Gastrocnemius medialis (tissue), 4 donors: ENCODE measurements around the gene SAMD4B. TPM values are rescaled to one million over a fixed set of nuclear protein-coding genes. Genes with fewer than 3 reads are reported as not detected.
A peak's percentile ranks its signal among the peaks of the same experiment; 100 is the strongest.

Experiments
- ATAC-seq, 2 donors: fragments of 150-250 bp; one replicate each; pipeline ENCODE4 v1.9.1; 2016
- DNase-seq, 2 donors: peaks; one replicate each; pipeline ENCODE4 v3.0.0-alpha.2; 2019
- H3K27ac ChIP-seq, 4 donors: fragments of 200-600 bp; sonication (generic); 1 replicate in 1 of 4; 2 replicates in 3 of 4; pipeline ENCODE4 v1.5.1; 2016 to 2018; ENCODE audit warnings: mild to moderate bottlenecking in 2 of 4, moderate library complexity in 1 of 4
- H3K27me3 ChIP-seq, 3 donors: fragments of 200-600 bp; sonication (generic) in 2 of 3; 1 replicate in 1 of 3; 2 replicates in 2 of 3; pipeline versions ENCODE4 v1.5.1 to v1.6.0; 2016 to 2019; ENCODE audit warnings: mild to moderate bottlenecking in 1 of 3, moderate library complexity in 1 of 3
- H3K36me3 ChIP-seq, 2 donors: fragments of 200-600 bp; sonication (generic) in 1 of 2; one replicate each; pipeline ENCODE4 v1.5.1; 2017 to 2018
- H3K4me1 ChIP-seq, 2 donors: fragments of 200-600 bp; sonication (generic) in 1 of 2; one replicate each; pipeline ENCODE4 v1.5.1; 2016 to 2017; ENCODE audit warnings: mild to moderate bottlenecking in 2 of 2
- H3K4me3 ChIP-seq, 4 donors: fragments of 200-600 bp; sonication (generic) in 3 of 4; 1 replicate in 1 of 4; 2 replicates in 3 of 4; pipeline ENCODE4 v1.5.1; 2016 to 2019; ENCODE audit warnings: mild to moderate bottlenecking in 2 of 4
- H3K9me3 ChIP-seq, 3 donors: fragments of 200-600 bp; sonication (generic) in 2 of 3; 1 replicate in 1 of 3; 2 replicates in 2 of 3; pipeline ENCODE4 v1.5.1; 2016 to 2019
- CTCF ChIP-seq, 5 experiments: fragments of 450-650 bp in 3 of 5; fragments of 200-600 bp in 2 of 5; sonication (generic) in 2 of 5; IDR thresholded peaks in 4 of 5; conservative IDR thresholded peaks in 1 of 5; 1 replicate in 4 of 5; 2 replicates in 1 of 5; pipeline ENCODE4 v1.5.1; 2016 to 2019; ENCODE audit warnings: antibody characterized with exemption in 5 of 5, mild to moderate bottlenecking in 3 of 5, moderate library complexity in 3 of 5
- POLR2A ChIP-seq, 2 donors: fragments of 450-650 bp; IDR thresholded peaks; one replicate each; pipeline ENCODE4 v1.6.1; 2017; ENCODE audit warnings: antibody characterized with exemption in 2 of 2, mild to moderate bottlenecking in 2 of 2, moderate library complexity in 2 of 2
- in situ Hi-C, 4 donors: fragments of 200-750 bp; cut with MboI; loops; one replicate each; pipeline versions ENCODE4 v1.15.0 to v1.8.0; 2017; ENCODE audit warnings: low sequenced_read_pairs in 4 of 4
- intact Hi-C: fragments of 100-400 bp; cut with DNase I; formaldehyde crosslinking; loops from one replicate; pipeline ENCODE4 v1.15.1; 2023; ENCODE audit warnings: low total_unique reads
- total RNA-seq, 4 donors: library from RNA; depleted of rRNA; stranded (reverse); fragments of >200 nt; gene quantifications; one replicate each; pipeline versions ENCODE4 v1.1.0 to v1.2.3, GENCODE V29; 2016

The SAMD4B gene
- total RNA-seq, 4 donors from 2014 or later: 30.9 to 63.7 (median 59.2) TPM

- ATAC-seq (peak in 1 of 2 donors; percentile 5), DNase-seq (peak in 1 of 2 donors; percentile 25)
- in situ Hi-C loops: loop anchor here in 3 of 4 donors (10.0 to 25.0 kb wide), 3 partner anchors 52 to 195 kb away; partner anchors contain the start of genes EID2B (in 3 of the 3), EID2 (in 2 of the 3), MED29 (in 1 of the 3) and PAF1 (in 1 of the 3)
- Histone ChIP-seq H3K9me3 (no peaks in the 10 kb centered on the region), H3K27me3 (no peaks in the 10 kb centered on the region), H3K4me3 (peak overlapping the region; percentile 80 to 88 (median 84)), H3K4me1 (peaks cover 46 to 61% of the 10 kb centered on the region in 2 donors), H3K36me3 (no peaks in the 10 kb centered on the region), H3K27ac (peak overlapping the region; percentile 83 to 86 (median 85))
- TF ChIP-seq POLR2A (IDR thresholded peaks at IDR 0.05) (no peak), CTCF (IDR thresholded peaks at IDR 0.05 in 4 of 5, conservative IDR thresholded peaks at IDR 0.05 in 1 of 5) (no peak)
- intact Hi-C loops: loop anchor here (1.0 to 5.0 kb wide), 7 partner anchors 49 to 440 kb away; partner anchors contain the start of genes MED29, PAF1, PAK4 and PLEKHG2
Measured at GRCh38 chr19:39342647-39343305, 555 bp downstream of the SAMD4B start.

GRCh38 chr19:39345956-39346355 lies 3.7 kb downstream of the SAMD4B start:
- no peaks in the 10 kb centered on the region for H3K27me3 ChIP-seq
- H3K9me3 ChIP-seq: no peaks in the 10 kb centered on the region
- TF ChIP-seq POLR2A (IDR thresholded peaks at IDR 0.05) (no peak), CTCF (IDR thresholded peaks at IDR 0.05 in 4 of 5, conservative IDR thresholded peaks at IDR 0.05 in 1 of 5) (no peak)
- ATAC-seq (no peak), DNase-seq (no peak)
- no peak overlapping the region for H3K27ac ChIP-seq
- peaks cover 49 to 68% of the 10 kb centered on the region in 2 donors for H3K4me1 ChIP-seq
- no peaks in the 10 kb centered on the region for H3K36me3 ChIP-seq
- H3K4me3 ChIP-seq: no peak overlapping the region
- intact Hi-C loops (no loop called here), in situ Hi-C loops (loop anchor here in 3 of 4 donors (10.0 to 25.0 kb wide), 3 partner anchors 49 to 191 kb away; partner anchors contain the start of genes EID2B (in 3 of the 3), EID2 (in 2 of the 3), MED29 (in 1 of the 3) and PAF1 (in 1 of the 3))

- Histone ChIP-seq H3K27ac (no peak overlapping the region), H3K4me1 (peaks cover 57 to 61% of the 10 kb centered on the region in 2 donors), H3K27me3 (no peaks in the 10 kb centered on the region), H3K9me3 (no peaks in the 10 kb centered on the region), H3K4me3 (no peak overlapping the region), H3K36me3 (peaks cover 0 to 7% of the 10 kb centered on the region in 2 donors)
- TF ChIP-seq CTCF (IDR thresholded peaks at IDR 0.05 in 4 of 5, conservative IDR thresholded peaks at IDR 0.05 in 1 of 5): no peak
- TF ChIP-seq POLR2A (IDR thresholded peaks at IDR 0.05): no peak
- in situ Hi-C loops (loop anchor here in 3 of 4 donors (10.0 to 25.0 kb wide), 3 partner anchors 47 to 190 kb away; partner anchors contain the start of genes EID2B (in 3 of the 3), EID2 (in 2 of the 3), MED29 (in 1 of the 3) and PAF1 (in 1 of the 3)), intact Hi-C loops (no loop called here)
- DNase-seq: no peak
- no peak for ATAC-seq
Measured at GRCh38 chr19:39347332-39348164, 5.3 kb downstream of the SAMD4B start.

GRCh38 chr19:39349326-39349725 lies 7.1 kb downstream of the SAMD4B start:
- peaks cover 43 to 45% of the 10 kb centered on the region in 2 donors for H3K4me1 ChIP-seq
- TF ChIP-seq CTCF (IDR thresholded peaks at IDR 0.05 in 4 of 5, conservative IDR thresholded peaks at IDR 0.05 in 1 of 5) (no peak), POLR2A (IDR thresholded peaks at IDR 0.05) (no peak)
- H3K9me3 ChIP-seq: no peaks in the 10 kb centered on the region
- in situ Hi-C loops: loop anchor here in 3 of 4 donors (10.0 to 25.0 kb wide), 3 partner anchors 45 to 188 kb away; partner anchors contain the start of genes EID2B (in 3 of the 3), EID2 (in 2 of the 3), MED29 (in 1 of the 3) and PAF1 (in 1 of the 3)
- intact Hi-C loops: no loop called here
- H3K27ac ChIP-seq: no peak overlapping the region
- peaks cover 0 to 15% of the 10 kb centered on the region in 2 donors for H3K36me3 ChIP-seq
- no peak for DNase-seq
- ATAC-seq: no peak
- H3K4me3 ChIP-seq: no peak overlapping the region
- no peaks in the 10 kb centered on the region for H3K27me3 ChIP-seq
